Activated naive CD4-positive, alpha-beta T cell treated with anti-CD3 and anti-CD28 coated beads, Interleukin-2, amount 10 ng/mL, durations not matched to agents 7 days and 5 days (primary cell): ENCODE data around the gene KRTAP27-1.

Experiments
- CTCF ChIA-PET: fragments of 350-600 bp; sonication (Branson Sonifier 250); formaldehyde crosslinking; loops from one replicate; lab custom pipeline; 2021; ENCODE audit warnings: antibody characterized with exemption; lab: Charles Lee
- DNase-seq: peaks from one replicate; pipeline ENCODE4 v3.0.0-alpha.2; 2020
- H3K27ac Mint-ChIP-seq: one replicate; pipeline ENCODE4 v1.8.0; 2021; ENCODE audit warnings: mild to moderate bottlenecking, moderate library complexity, mixed read lengths
- H3K27me3 Mint-ChIP-seq: one replicate; pipeline ENCODE4 v1.8.0; 2021; ENCODE audit warnings: mild to moderate bottlenecking, mixed read lengths
- H3K36me3 Mint-ChIP-seq: one replicate; pipeline ENCODE4 v1.8.0; 2021; ENCODE audit warnings: mixed read lengths
- H3K4me1 Mint-ChIP-seq: one replicate; pipeline ENCODE4 v1.8.0; 2021; ENCODE audit warnings: mixed read lengths
- H3K4me3 Mint-ChIP-seq: one replicate; pipeline ENCODE4 v1.8.0; 2021; ENCODE audit warnings: mild to moderate bottlenecking, moderate library complexity, mixed read lengths
- H3K9me3 Mint-ChIP-seq: one replicate; pipeline ENCODE4 v1.8.0; 2021; ENCODE audit warnings: mixed read lengths

KRTAP27-1 gene

GRCh38 chr21:30337276-30337744 is at the start of gene KRTAP27-1:
TSS of gene KRTAP27-1 (minus strand) at chr21:30337694. CDS start at chr21:30337668, 26 bp downstream.
- no peak within 1 kb of the TSS for H3K4me3 Mint-ChIP-seq
- no peaks in the 10 kb centered on the region for H3K36me3 Mint-ChIP-seq
- no peaks in the 10 kb centered on the region for H3K4me1 Mint-ChIP-seq
- CTCF ChIA-PET = no interaction called here
- no peak for DNase-seq
- no peaks in the 10 kb centered on the region for H3K27me3 Mint-ChIP-seq
- H3K9me3 Mint-ChIP-seq = no peaks in the 10 kb centered on the region
- no peak within 1 kb of the TSS for H3K27ac Mint-ChIP-seq

- CTCF ChIA-PET = no interaction called here
- Mint-ChIP-seq H3K9me3 (no peaks in the 10 kb centered on the region), H3K4me1 (no peaks in the 10 kb centered on the region), H3K27ac (no peak overlapping the region), H3K27me3 (no peaks in the 10 kb centered on the region), H3K4me3 (no peak overlapping the region), H3K36me3 (no peaks in the 10 kb centered on the region)
- no peak for DNase-seq
Observed at GRCh38 chr21:30382201-30382600, 44.7 kb upstream of the KRTAP27-1 start.

GRCh38 chr21:30372139-30372770 is 34.8 kb upstream of the KRTAP27-1 start, which contains the start of gene KRTAP13-2:
TSS of gene KRTAP13-2 (minus strand) at chr21:30372271. CDS start at chr21:30372213, 58 bp downstream.
- CTCF ChIA-PET = no interaction called here
- Mint-ChIP-seq H3K27me3 (peaks cover 5% of the 10 kb centered on the region), H3K9me3 (no peaks in the 10 kb centered on the region), H3K4me1 (no peaks in the 10 kb centered on the region), H3K27ac (no peak within 1 kb of the TSS), H3K4me3 (no peak within 1 kb of the TSS), H3K36me3 (no peaks in the 10 kb centered on the region)
- DNase-seq = no peak

GRCh38 chr21:30355906-30356305 is 18.4 kb upstream of the KRTAP27-1 start:
- Mint-ChIP-seq H3K4me3 (no peak overlapping the region), H3K36me3 (no peaks in the 10 kb centered on the region)
- CTCF ChIA-PET = no interaction called here

GRCh38 chr21:30354308-30355005 is 17.0 kb upstream of the KRTAP27-1 start:
- DNase-seq = no peak
- no peak overlapping the region for H3K4me3 Mint-ChIP-seq
- CTCF ChIA-PET = no interaction called here
- peaks cover 4% of the 10 kb centered on the region for H3K27me3 Mint-ChIP-seq
- no peaks in the 10 kb centered on the region for H3K4me1 Mint-ChIP-seq
- no peak overlapping the region for H3K27ac Mint-ChIP-seq
- no peaks in the 10 kb centered on the region for H3K9me3 Mint-ChIP-seq
- no peaks in the 10 kb centered on the region for H3K36me3 Mint-ChIP-seq

More at GRCh38 chr21:30355906-30356305, 18.4 kb upstream of the KRTAP27-1 start:
- H3K9me3 Mint-ChIP-seq = no peaks in the 10 kb centered on the region
- H3K27ac Mint-ChIP-seq = no peak overlapping the region
- H3K27me3 Mint-ChIP-seq = peaks cover 4% of the 10 kb centered on the region
- no peak for DNase-seq
- H3K4me1 Mint-ChIP-seq = no peaks in the 10 kb centered on the region

DNA sequence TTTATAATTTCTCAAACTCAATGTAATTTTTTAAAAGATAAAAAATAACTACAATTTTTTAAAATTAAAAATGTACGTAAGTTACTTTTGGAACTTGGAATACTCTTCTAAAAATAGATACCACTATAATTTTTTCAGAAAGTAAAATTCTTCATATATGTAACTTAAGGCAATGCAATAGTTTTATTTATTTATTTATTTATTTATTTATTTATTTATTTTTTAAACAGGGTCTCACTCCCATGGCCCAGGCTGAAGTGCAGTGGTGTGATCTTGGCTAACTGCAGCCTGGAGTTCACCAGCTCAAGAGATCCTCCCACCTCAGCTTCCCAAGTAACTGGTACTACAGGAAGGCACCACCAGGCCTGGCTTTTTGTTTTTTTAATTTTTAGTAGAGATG is 14.0 kb upstream of the KRTAP27-1 start:
- H3K27me3 Mint-ChIP-seq = peaks cover 4% of the 10 kb centered on the region
- CTCF ChIA-PET = no interaction called here
- DNase-seq = no peak
- no peak overlapping the region for H3K27ac Mint-ChIP-seq
- H3K4me3 Mint-ChIP-seq = no peak overlapping the region
- no peaks in the 10 kb centered on the region for H3K36me3 Mint-ChIP-seq
- no peaks in the 10 kb centered on the region for H3K4me1 Mint-ChIP-seq
- no peaks in the 10 kb centered on the region for H3K9me3 Mint-ChIP-seq

- Mint-ChIP-seq H3K9me3 (no peaks in the 10 kb centered on the region), H3K27me3 (peaks cover 4% of the 10 kb centered on the region), H3K36me3 (no peaks in the 10 kb centered on the region), H3K4me1 (no peaks in the 10 kb centered on the region), H3K4me3 (no peak overlapping the region), H3K27ac (no peak overlapping the region)
- DNase-seq = no peak
- CTCF ChIA-PET = no interaction called here
Observed at GRCh38 chr21:30349572-30349971, 12.1 kb upstream of the KRTAP27-1 start.

GRCh38 chr21:30348506-30348905 is 11.0 kb upstream of the KRTAP27-1 start, which contains the start of gene KRTAP23-1:
TSS of gene KRTAP23-1 (minus strand) at chr21:30348606. CDS start at chr21:30348606, 0 bp downstream.
- CTCF ChIA-PET = no interaction called here
- no peaks in the 10 kb centered on the region for H3K4me1 Mint-ChIP-seq
- H3K9me3 Mint-ChIP-seq = no peaks in the 10 kb centered on the region
- H3K27me3 Mint-ChIP-seq = no peaks in the 10 kb centered on the region
- H3K4me3 Mint-ChIP-seq = no peak within 1 kb of the TSS
- H3K27ac Mint-ChIP-seq = no peak within 1 kb of the TSS
- DNase-seq = no peak
- no peaks in the 10 kb centered on the region for H3K36me3 Mint-ChIP-seq

GRCh38 chr21:30345014-30345413 is 7.5 kb upstream of the KRTAP27-1 start:
- no peaks in the 10 kb centered on the region for H3K9me3 Mint-ChIP-seq
- H3K36me3 Mint-ChIP-seq = no peaks in the 10 kb centered on the region
- DNase-seq = no peak
- H3K4me3 Mint-ChIP-seq = no peak overlapping the region
- no peaks in the 10 kb centered on the region for H3K27me3 Mint-ChIP-seq
- H3K4me1 Mint-ChIP-seq = no peaks in the 10 kb centered on the region
- CTCF ChIA-PET = interaction anchor here (1.1 kb wide), 1 partner anchor 64 kb away, joined by 4 read pairs; no protein-coding TSS in a partner anchor
- no peak overlapping the region for H3K27ac Mint-ChIP-seq

DNA sequence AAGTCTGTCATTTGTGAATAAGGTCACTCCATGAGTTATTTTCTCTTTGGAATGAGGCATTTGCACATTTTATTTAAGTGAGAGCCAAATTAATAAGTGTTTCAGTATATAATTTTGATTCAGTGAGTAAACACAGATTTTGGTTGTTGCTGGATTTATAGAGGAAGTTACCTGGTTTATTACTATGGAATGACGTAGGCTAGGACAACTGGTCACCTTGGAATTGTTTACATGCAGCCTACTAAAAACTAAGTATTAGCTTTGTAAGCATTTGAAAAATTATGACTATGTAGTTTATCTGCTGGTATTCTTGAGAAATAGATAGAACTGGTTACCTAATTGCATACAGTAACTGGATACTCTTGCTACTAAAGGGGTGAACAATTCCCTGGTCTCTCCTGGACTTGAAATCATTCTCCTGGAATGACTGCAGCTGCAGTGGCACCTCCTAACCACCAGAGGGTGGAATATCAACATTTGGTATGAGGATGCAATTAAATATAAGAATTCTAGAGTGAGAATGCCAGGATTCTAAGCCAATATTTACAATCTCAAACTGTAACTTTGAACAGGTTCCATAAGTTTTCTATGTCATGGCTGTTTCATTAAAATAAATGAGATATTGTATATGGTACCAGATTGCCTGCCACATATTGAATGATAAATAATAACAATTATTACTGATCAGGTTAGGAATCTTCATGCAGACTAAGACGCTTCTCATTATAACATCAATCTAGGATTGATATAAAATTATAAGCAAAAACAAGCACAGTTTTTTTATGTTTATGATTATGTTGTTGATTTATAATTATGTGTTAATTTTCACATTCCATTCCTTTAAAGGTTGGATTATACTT is 3.5 kb upstream of the KRTAP27-1 start:
- CTCF ChIA-PET = interaction anchor here (0.6 to 1.1 kb wide), 3 partner anchors 498 to 1263 kb away, joined by 3 to 5 read pairs (median 3); no protein-coding TSS in a partner anchor

GRCh38 chr21:30338717-30339116 is 1.2 kb upstream of the KRTAP27-1 start:
- CTCF ChIA-PET = no interaction called here
- no peaks in the 10 kb centered on the region for H3K36me3 Mint-ChIP-seq
- H3K27ac Mint-ChIP-seq = no peak overlapping the region
- H3K4me3 Mint-ChIP-seq = no peak overlapping the region
- DNase-seq = no peak
- no peaks in the 10 kb centered on the region for H3K27me3 Mint-ChIP-seq
- H3K4me1 Mint-ChIP-seq = no peaks in the 10 kb centered on the region
- H3K9me3 Mint-ChIP-seq = no peaks in the 10 kb centered on the region

More for the DNA sequence above, 3.5 kb upstream of the KRTAP27-1 start:
- H3K27me3 Mint-ChIP-seq = no peaks in the 10 kb centered on the region
- H3K4me3 Mint-ChIP-seq = no peak overlapping the region
- no peaks in the 10 kb centered on the region for H3K9me3 Mint-ChIP-seq
- no peak for DNase-seq
- H3K4me1 Mint-ChIP-seq = no peaks in the 10 kb centered on the region
- no peak overlapping the region for H3K27ac Mint-ChIP-seq
- no peaks in the 10 kb centered on the region for H3K36me3 Mint-ChIP-seq

GRCh38 chr21:30337772-30338171 is 278 bp upstream of the KRTAP27-1 start:
- no peak for DNase-seq
- Mint-ChIP-seq H3K27ac (no peak overlapping the region), H3K9me3 (no peaks in the 10 kb centered on the region), H3K27me3 (no peaks in the 10 kb centered on the region), H3K4me3 (no peak overlapping the region), H3K4me1 (no peaks in the 10 kb centered on the region), H3K36me3 (no peaks in the 10 kb centered on the region)
- CTCF ChIA-PET = no interaction called here

DNA sequence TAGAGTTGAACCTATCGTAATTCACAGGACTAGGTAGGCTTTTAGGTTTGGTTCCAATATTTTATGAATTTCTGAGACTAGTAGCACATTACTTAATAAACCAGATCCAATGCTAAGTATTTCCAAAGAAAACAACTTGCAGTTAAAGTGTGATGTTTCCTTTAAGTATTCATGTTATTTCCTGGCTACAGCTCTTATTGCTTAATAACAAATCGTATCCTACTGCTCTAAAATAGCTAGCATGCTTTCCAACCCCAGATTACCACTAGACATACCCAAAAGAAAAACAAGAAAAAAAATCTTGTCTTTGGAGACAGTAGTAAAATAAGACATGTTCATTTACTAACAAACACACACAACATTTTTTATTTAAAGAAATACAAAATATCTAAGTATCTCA is 898 bp downstream of the KRTAP27-1 start:
- Mint-ChIP-seq H3K4me1 (no peaks in the 10 kb centered on the region), H3K36me3 (no peaks in the 10 kb centered on the region), H3K9me3 (no peaks in the 10 kb centered on the region), H3K27me3 (no peaks in the 10 kb centered on the region), H3K4me3 (no peak overlapping the region), H3K27ac (no peak overlapping the region)
- no peak for DNase-seq
- CTCF ChIA-PET = no interaction called here

DNA sequence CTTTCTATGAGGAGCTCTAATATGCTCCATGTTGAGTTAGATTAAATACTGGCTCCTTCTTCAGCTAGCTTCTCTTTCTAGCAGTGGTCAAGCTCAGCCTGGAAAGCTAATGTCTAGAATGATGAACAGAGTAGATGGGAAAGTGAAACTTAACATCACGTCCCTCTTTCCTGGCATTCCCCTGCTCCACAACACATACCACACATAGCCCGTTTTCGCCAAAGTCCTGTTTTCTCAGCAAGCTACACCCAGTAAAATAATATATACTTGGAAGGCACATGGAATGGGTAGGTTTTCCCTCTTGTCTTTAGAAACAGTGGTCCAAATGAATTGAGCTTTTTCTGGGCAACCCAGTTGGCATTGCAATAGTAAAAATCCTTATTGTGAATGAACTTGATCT is 3.8 kb downstream of the KRTAP27-1 start:
- Mint-ChIP-seq H3K4me1 (no peaks in the 10 kb centered on the region), H3K27me3 (no peaks in the 10 kb centered on the region), H3K36me3 (no peaks in the 10 kb centered on the region), H3K4me3 (no peak overlapping the region), H3K9me3 (no peaks in the 10 kb centered on the region), H3K27ac (no peak overlapping the region)
- CTCF ChIA-PET = no interaction called here
- DNase-seq = no peak
